NCI-H187 (cell line): ENCODE results near the gene CPTP.
"Not testable (repeated sequence)": the region's sequence is repeated elsewhere in the genome, so short reads cannot be mapped to it uniquely, and the experiment has no call there.

Experiments
- DNase-seq, 2 experiments: peaks; one replicate each; lab custom pipeline; 2025; lab: John Stamatoyannopoulos, UW

CPTP gene

GRCh38 chr1:1306661-1307260 is 17.8 kb upstream of the CPTP start:
- no peak for DNase-seq

- no peak for DNase-seq
Observed at GRCh38 chr1:1307261-1307922, 17.2 kb upstream of the CPTP start.

DNA sequence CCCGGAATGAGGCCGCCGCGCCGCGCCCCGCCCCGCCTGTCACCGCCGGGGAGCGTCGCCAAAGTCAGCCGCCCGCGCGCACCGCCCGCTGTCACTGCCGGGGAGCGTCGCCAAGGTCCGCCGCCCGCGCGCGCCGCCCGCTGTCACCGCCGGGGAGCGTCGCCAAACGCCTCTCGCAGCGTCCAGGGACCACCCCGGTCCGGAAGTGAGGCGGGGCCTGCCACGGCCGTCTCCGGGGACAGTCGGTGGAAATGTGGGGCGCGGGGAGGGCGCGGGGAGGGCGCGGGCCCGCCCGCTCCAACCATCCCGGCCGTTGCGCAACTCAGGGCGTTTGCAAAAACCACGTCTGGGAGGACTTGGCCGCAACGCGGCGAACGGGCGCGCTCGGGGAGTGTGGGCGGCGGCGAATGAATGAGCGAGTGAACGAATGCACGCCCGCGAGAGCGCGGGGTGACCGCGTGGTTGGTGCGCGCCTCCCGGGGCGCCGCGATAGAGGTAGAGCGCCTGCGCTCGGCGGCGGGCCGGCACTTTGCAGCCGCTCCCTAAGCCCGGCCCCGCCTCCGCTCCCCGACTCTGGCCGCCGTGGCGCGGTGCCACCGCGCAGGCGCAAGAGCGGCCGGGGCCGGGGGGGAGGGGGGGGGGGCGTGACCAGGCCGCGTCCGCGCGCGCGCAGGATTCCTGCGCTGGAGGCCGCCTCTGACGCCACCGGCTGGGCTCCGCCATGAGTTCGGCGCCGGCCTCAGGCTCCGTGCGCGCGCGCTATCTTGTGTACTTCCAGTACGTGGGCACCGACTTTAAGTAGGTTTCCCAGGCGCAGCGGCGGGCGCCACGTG is 16.5 kb upstream of the CPTP start, which contains the start of the genes ACAP3 and PUSL1:
ACAP3 (minus strand) TSS at position 8 of the 833 bp plus-strand sequence. CDS start 115 bp downstream, outside the sequence.
PUSL1 (plus strand) TSS at position 675 of the 833 bp plus-strand sequence; CDS start at position 722, 47 bp downstream.
- peak; percentile 86 to 92 for DNase-seq

GRCh38 chr1:1308756-1309250 is 15.8 kb upstream of the CPTP start:
- no peak for DNase-seq

- DNase-seq: no peak
Observed at GRCh38 chr1:1309251-1310108, 15.1 kb upstream of the CPTP start.

GRCh38 chr1:1310109-1310385 is 14.6 kb upstream of the CPTP start:
- no peak for DNase-seq

DNA sequence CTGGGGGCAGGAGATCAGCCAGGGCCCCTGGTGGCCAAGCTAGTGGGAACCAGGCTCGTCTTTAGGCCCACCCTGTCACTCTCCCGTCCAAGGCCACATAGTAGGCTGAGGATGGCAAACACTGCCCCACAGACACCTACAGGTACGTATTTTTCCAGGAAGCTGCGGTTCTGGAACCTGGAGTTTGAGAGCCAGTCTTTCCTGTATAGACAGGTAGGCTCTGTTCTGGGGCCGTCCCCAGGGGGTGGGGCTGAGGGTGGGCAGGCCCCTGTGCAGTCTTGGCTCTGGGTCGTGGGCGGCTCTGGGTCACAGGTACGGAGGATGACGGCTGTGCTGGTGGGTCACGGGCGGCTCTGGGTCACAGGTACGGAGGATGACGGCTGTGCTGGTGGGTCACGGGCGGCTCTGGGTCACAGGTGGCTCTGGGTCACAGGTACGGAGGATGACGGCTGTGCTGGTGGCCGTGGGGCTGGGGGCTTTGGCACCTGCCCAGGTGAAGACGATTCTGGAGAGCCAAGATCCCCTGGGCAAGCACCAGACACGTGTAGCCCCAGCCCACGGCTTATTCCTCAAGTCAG is 14.0 kb upstream of the CPTP start:
- no peak for DNase-seq

DNA sequence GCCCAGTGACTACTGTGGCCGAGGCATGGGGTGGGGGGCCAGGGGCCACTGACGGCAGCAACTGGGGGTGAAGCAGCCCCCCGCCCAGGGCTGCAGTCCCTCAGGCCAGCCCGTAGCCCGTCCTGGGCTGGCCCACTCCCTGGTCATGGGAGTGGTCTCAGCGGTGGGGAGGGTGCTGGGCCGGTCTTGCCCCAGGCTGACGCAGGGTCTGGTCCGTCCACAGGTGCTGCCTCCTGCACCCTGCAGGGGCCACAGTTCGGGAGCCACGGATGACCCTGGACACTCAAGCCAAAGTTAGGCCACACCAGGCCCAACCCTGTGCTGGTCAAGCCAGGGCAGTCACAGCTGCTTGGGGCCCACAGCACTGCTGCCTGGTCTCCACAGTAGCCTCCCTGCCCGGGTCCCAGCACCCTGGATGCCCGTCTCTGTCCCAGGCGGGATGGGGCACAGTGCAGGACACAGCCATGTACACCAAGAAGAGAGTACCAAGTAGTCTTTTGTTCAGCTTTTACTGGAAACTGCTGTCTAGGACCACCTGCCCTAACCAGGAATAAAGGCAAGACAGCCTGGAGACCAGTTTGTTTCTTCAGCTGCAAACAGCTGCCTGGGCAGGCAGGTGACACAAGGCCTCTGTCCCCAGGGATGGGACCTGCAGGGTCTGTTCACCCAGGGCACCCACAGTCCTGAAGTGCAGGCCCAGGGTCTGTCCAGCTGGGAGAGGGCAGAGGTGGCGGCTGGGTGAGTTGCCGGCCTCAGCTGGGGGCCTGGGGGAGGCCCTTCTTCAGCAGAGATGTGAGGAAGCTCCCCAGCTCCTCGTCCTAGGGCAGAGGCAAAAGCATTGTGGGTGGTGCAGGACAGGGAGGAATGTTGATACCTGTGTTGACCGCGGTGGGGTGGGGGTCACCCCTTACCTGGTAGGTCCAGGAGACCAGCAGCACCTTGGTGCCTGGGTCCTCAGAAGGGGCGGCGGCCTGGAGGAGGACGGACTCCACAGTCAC is 13.2 kb upstream of the CPTP start:
- no peak for DNase-seq

GRCh38 chr1:1312450-1313314 is 11.9 kb upstream of the CPTP start:
- DNase-seq: no peak

- no peak for DNase-seq
Observed at GRCh38 chr1:1313500-1314236, 10.9 kb upstream of the CPTP start.

- no peak for DNase-seq
Observed at GRCh38 chr1:1314237-1314586, 10.4 kb upstream of the CPTP start.

GRCh38 chr1:1314678-1315335 is 9.8 kb upstream of the CPTP start:
- no peak for DNase-seq

DNA sequence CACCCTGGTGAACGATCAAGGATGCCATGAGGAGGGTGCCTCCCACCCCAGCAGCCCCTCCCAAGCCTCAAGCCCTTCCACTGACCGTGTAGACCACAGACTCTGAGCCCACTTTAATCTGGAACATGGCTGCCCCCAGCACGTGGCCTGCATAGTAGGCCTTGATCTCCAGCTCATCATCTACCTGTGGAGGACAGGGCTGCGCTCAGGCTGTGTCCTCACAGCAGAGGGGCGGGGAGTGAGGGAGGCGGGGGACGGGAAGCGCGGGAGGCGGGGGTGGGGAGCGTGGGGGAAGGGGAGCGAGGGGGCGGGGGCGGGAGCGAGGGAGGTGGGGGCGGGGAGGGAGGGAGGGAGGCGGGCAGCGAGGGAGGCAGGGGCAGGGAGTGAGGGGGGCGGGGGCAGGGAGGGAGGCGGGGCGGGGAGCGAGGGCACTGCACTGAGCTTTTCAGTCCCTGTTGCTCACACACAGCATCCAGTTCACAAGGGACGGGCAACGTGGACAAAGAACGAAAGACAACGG is 9.1 kb upstream of the CPTP start:
- no peak for DNase-seq

GRCh38 chr1:1316199-1316598 is 8.4 kb upstream of the CPTP start:
- not testable (repeated sequence) for DNase-seq

DNA sequence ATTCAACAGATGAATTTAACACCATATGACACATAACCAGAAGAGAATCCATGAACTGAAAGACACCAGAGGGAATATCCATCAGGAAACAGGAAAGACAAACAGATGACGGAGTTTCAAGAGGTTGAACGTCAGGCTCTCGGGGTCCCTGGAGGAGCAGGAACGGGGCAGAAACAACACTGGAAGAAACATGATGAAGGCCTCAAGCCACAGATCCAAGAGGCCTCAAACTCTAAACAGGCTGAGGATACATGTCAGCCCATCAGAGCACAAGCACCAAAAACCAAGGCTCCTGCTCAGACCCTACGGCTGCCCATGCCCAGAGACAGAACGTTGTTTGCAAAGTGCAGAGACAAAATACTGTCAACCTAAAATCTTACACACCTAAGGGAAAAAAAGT is 7.2 kb upstream of the CPTP start:
- no peak for DNase-seq

DNA sequence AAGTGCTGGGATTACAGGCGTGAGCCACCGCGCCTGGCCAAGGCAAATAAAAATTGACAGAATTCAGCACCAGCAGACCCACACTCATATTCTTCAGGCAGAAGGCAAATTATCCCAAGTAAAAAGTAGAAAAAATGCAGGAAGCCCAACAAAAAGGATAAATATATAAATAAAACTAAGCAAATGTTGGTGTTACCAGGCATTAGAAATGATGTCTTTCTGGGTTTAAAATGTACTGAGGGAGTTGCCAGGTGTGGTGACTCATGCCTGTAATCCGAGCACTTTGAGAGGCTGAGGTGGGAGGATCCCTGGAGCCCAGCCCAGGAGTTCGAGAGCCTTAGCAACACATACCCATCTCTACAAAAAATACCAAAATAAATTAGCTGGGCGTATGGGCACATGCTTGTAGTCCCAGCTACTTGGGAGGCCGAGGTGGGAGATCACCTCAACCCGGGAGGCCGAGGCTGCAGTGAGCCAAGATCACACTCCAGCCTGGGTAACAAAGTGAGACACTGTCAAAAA is 6.4 kb upstream of the CPTP start:
- no peak for DNase-seq

DNA sequence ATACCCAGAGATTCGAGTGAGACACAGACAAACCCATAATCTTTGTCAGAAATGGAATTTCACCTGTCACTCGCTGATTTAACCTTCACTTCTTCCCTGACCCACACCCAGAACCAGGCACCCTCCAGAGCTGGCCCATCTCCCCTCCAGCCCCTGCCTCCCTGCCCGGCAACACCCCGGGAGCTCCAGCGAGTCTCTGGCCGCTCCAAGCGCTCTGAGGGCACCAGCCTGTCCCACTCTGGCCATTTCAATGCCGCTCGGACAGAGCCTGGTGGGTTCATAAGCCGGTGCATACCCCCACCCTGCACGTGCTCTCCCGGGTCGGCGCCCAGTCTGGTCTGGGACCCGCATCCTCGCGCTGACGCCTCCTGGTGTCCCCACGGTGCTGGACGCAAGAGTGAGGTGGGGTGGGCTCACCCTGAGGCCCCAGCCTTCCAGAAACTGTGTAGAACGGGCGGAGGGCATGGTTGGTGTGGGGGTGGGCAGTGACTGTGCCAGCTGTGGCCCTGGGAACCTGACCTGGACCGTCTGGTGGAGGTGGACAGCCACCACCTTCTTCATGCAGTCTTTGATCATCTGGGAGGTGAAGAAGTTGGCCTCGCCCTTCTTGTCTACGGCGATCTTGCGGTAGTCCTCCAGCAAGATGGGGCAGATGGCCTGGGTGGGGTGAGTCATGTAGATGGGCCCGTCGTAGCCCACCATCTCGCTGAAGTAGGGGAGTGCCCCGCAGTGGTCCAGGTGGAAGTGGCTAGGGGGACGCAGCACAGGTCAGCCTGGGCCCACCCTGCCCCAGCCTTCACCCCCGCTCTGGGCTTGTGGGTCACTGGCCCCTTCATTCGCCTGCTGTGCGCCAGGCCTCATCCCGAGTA is 5.6 kb upstream of the CPTP start:
- no peak for DNase-seq
